Natural killer cell (primary cell): ENCODE results near the gene PAIP2. TPM values are rescaled to one million over a fixed set of nuclear protein-coding genes. Genes with fewer than 3 reads are reported as not detected.

Source experiments
- ATAC-seq, 3 donors: fragments of 150-1000 bp in 2 of 3; fragments of 200-7000 bp in 1 of 3; cut with Tn5 transposase; 1 replicate in 1 of 3; 2 replicates in 2 of 3; pipeline ENCODE4 v1.10.0; 2021; ENCODE audit warnings: mild to moderate bottlenecking in 2 of 3, moderate library complexity in 2 of 3
- DNase-seq, 2 donors: peaks; one replicate each; pipeline versions ENCODE4 v3.0.0 to v3.0.0-alpha.2; 2013 to 2021; ENCODE audit warnings: mixed read lengths in 1 of 2
- H3K27ac ChIP-seq: one replicate; pipeline ENCODE4 v1.5.1; 2013; ENCODE audit warnings: mild to moderate bottlenecking, low read length
- H3K27me3 ChIP-seq: one replicate; pipeline ENCODE4 v1.6.1; 2013; ENCODE audit warnings: low read length; ENCODE audit not compliant: control insufficient read depth, insufficient read depth
- H3K36me3 ChIP-seq: one replicate; pipeline ENCODE4 v1.6.1; 2013; ENCODE audit warnings: low read length; ENCODE audit not compliant: control insufficient read depth, insufficient read depth
- H3K4me1 ChIP-seq: one replicate; pipeline ENCODE4 v1.6.1; 2013; ENCODE audit warnings: low read length; ENCODE audit not compliant: control insufficient read depth, insufficient read depth
- H3K4me3 ChIP-seq: one replicate; pipeline ENCODE4 v1.5.1; 2013; ENCODE audit warnings: low read length
- H3K9me3 ChIP-seq: one replicate; pipeline ENCODE4 v1.6.1; 2013; ENCODE audit warnings: low read length; ENCODE audit not compliant: control insufficient read depth, insufficient read depth
- H3K27ac Mint-ChIP-seq, 2 donors: one replicate each; pipeline ENCODE4 v1.8.0; 2022; ENCODE audit warnings: mild to moderate bottlenecking in 2 of 2, mixed read lengths in 2 of 2, moderate library complexity in 1 of 2
- H3K27me3 Mint-ChIP-seq, 2 donors: one replicate each; pipeline ENCODE4 v1.8.0; 2022; ENCODE audit warnings: low read depth in 2 of 2, mixed read lengths in 2 of 2
- H3K36me3 Mint-ChIP-seq: one replicate; pipeline ENCODE4 v1.8.0; 2022; ENCODE audit warnings: mixed read lengths
- H3K4me1 Mint-ChIP-seq, 2 donors: one replicate each; pipeline ENCODE4 v1.8.0; 2022; ENCODE audit warnings: mixed read lengths in 2 of 2
- H3K4me3 Mint-ChIP-seq: one replicate; pipeline ENCODE4 v1.8.0; 2022; ENCODE audit warnings: mild to moderate bottlenecking, moderate library complexity, mixed read lengths
- H3K9me3 Mint-ChIP-seq, 2 donors: one replicate each; pipeline ENCODE4 v1.8.0; 2022; ENCODE audit warnings: mixed read lengths in 2 of 2
- WGBS: methylation state at CpG from one replicate; pipeline ENCODE4 v1.1.7; 2013; ENCODE audit warnings: missing lambda C conversion rate; ENCODE audit not compliant: insufficient coverage; 5-methylcytosine and 5-hydroxymethylcytosine counted together
- intact Hi-C: fragments of 100-400 bp; cut with micrococcal nuclease; formaldehyde crosslinking; loops from one replicate; pipeline ENCODE4 v1.14.2; 2022
- total RNA-seq, 4 donors: library from RNA; stranded (reverse); fragments of 120-200 nt in 1 of 4; gene quantifications; one replicate each; pipeline versions ENCODE4 v1.2.3 to v1.2.4, GENCODE V29; 2013 to 2022
- TF ChIP-seq, protein P1 (sequence below): fragments of 200-600 bp; IDR thresholded peaks from one replicate; pipeline ENCODE4 v1.8.0; 2022; ENCODE audit warnings: antibody characterized with exemption

Gene PAIP2
- total RNA-seq, 3 donors from 2014 or later (not counting 1 experiment from before 2014, with no cell fraction given), result 105 to 126 (median 110) TPM

DNA sequence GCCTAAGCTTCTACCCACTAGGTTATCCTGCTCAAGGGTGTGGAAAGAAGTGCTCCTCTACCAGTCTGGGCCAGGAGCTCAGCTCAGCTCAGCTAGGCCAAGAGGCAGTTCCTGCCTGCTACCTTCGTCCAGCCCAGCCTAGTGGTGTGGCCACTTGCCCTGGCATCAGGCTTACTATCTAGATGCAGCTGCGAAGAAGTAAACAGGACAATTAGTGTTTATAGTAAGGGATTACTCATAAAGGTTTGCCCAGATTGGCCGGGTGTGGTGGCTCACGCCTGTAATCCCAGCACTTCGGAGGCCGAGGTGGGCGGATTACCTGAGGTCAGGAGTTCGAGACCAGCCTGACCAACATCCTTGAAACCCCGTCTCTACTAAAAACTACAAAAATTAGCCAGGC is 75.0 kb downstream of the PAIP2 start:
- H3K36me3 ChIP-seq, result no peaks in the 10 kb centered on the region
- 89% methylated on average over 9 of the region's 9 CpGs for WGBS
- Mint-ChIP-seq H3K9me3 (no peaks in the 10 kb centered on the region), H3K4me1 (no peaks in the 10 kb centered on the region), H3K27ac (no peak overlapping the region), H3K36me3 (no peaks in the 10 kb centered on the region), H3K4me3 (no peak overlapping the region), H3K27me3 (no peaks in the 10 kb centered on the region)
- no peak overlapping the region for H3K27ac ChIP-seq
- ATAC-seq (no peak), DNase-seq (no peak)
- no peaks in the 10 kb centered on the region for H3K9me3 ChIP-seq
- no peaks in the 10 kb centered on the region for H3K4me1 ChIP-seq
- no peak overlapping the region for H3K4me3 ChIP-seq
- H3K27me3 ChIP-seq, result no peaks in the 10 kb centered on the region
- intact Hi-C loops, result no loop called here
- TF ChIP-seq, protein P1, sequence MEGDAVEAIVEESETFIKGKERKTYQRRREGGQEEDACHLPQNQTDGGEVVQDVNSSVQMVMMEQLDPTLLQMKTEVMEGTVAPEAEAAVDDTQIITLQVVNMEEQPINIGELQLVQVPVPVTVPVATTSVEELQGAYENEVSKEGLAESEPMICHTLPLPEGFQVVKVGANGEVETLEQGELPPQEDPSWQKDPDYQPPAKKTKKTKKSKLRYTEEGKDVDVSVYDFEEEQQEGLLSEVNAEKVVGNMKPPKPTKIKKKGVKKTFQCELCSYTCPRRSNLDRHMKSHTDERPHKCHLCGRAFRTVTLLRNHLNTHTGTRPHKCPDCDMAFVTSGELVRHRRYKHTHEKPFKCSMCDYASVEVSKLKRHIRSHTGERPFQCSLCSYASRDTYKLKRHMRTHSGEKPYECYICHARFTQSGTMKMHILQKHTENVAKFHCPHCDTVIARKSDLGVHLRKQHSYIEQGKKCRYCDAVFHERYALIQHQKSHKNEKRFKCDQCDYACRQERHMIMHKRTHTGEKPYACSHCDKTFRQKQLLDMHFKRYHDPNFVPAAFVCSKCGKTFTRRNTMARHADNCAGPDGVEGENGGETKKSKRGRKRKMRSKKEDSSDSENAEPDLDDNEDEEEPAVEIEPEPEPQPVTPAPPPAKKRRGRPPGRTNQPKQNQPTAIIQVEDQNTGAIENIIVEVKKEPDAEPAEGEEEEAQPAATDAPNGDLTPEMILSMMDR, result no peak

DNA sequence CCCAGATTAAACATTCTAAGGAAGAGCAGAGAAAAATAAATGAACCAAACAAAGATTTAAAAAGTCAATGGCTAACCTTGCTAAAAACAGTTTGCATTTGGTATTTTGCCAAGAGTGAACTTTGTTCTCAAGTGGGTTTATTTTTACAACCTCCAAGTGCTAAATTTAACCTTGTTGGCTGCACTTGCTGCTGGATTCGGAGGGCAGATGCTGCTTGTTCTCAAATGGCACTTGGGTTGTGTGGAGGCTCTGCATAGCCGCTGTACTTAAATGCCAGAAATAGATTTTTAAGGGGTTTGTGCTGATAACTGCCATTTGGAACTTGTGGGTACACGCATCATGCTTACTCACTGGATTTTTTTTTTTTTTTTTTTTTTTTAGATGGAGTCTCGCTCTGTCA is 75.6 kb downstream of the PAIP2 start:
- H3K4me1 ChIP-seq, result no peaks in the 10 kb centered on the region
- H3K27ac ChIP-seq, result no peak overlapping the region
- intact Hi-C loops, result no loop called here
- ATAC-seq (no peak), DNase-seq (no peak)
- H3K9me3 Mint-ChIP-seq, result no peaks in the 10 kb centered on the region
- H3K4me3 Mint-ChIP-seq, result no peak overlapping the region
- H3K4me1 Mint-ChIP-seq, result peaks cover 2 to 3% of the 10 kb centered on the region in 2 donors
- no peak overlapping the region for H3K27ac Mint-ChIP-seq
- H3K36me3 Mint-ChIP-seq, result no peaks in the 10 kb centered on the region
- no peaks in the 10 kb centered on the region for H3K27me3 Mint-ChIP-seq
- H3K27me3 ChIP-seq, result no peaks in the 10 kb centered on the region
- no peaks in the 10 kb centered on the region for H3K36me3 ChIP-seq
- no peaks in the 10 kb centered on the region for H3K9me3 ChIP-seq
- 43% methylated on average over 4 of the region's 4 CpGs for WGBS
- H3K4me3 ChIP-seq, result no peak overlapping the region
- TF ChIP-seq, protein P1, result no peak

DNA sequence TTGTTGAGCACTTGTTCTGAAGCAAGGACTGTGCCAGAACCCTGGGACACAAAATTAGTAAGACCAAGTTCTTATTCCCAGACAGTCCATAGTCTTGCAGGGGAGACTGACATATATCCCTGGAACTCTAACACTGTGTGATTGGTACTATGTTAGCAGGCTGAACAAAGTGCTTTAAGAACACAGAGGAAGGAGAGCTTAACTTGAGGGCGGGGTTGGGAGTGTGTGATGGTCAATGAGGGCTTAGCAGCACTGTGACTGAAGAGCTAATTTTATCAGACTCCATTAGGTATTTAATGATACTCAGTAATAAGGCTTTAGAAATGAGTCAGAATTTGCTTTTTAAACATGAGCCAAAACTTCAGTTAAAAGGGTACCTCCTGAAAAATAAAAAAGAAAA is 77.1 kb downstream of the PAIP2 start:
- H3K27me3 Mint-ChIP-seq, result no peaks in the 10 kb centered on the region
- intact Hi-C loops, result no loop called here
- H3K36me3 Mint-ChIP-seq, result no peaks in the 10 kb centered on the region
- H3K27ac Mint-ChIP-seq, result no peak overlapping the region
- H3K27me3 ChIP-seq, result no peaks in the 10 kb centered on the region
- ATAC-seq (no peak), DNase-seq (no peak)
- no peaks in the 10 kb centered on the region for H3K36me3 ChIP-seq
- H3K4me1 ChIP-seq, result no peaks in the 10 kb centered on the region
- H3K4me3 Mint-ChIP-seq, result no peak overlapping the region
- H3K9me3 Mint-ChIP-seq, result no peaks in the 10 kb centered on the region
- TF ChIP-seq, protein P1, result no peak
- H3K4me3 ChIP-seq, result no peak overlapping the region
- no peak overlapping the region for H3K27ac ChIP-seq
- no peaks in the 10 kb centered on the region for H3K9me3 ChIP-seq
- 90% methylated on average over 1 of the region's 1 CpG for WGBS
- peaks cover 6 to 7% of the 10 kb centered on the region in 2 donors for H3K4me1 Mint-ChIP-seq

Other genes starting within 250 kb of the PAIP2 start
- 10 to 100 TPM; 16.9 to 22.5 (median 22.4) TPM for gene SIL1, start 143.5 kb upstream of the PAIP2 start, total RNA-seq
- gene MATR3, start 48.1 kb upstream of the PAIP2 start, total RNA-seq, result 100 to 1,000 TPM; 290 to 324 (median 297) TPM
- not detected for gene SLC23A1, start 41.4 kb downstream of the PAIP2 start, total RNA-seq
- 10 to 100 TPM in 1 of 3 donors, 1 to 10 TPM in 2; 2.0 to 60.0 (median 2.8) TPM for gene MZB1, start 48.1 kb downstream of the PAIP2 start, total RNA-seq
- gene PROB1, start 53.2 kb downstream of the PAIP2 start, total RNA-seq, result 1 to 10 TPM in 1 of 3 donors, under 1 TPM in 2; 0.91 to 1.0 (median 0.96) TPM
- 1 to 10 TPM; 1.6 to 2.9 (median 2.7) TPM for gene SPATA24, start 62.2 kb downstream of the PAIP2 start, total RNA-seq
- 1 to 10 TPM; 2.9 to 4.9 (median 3.6) TPM for gene DNAJC18, start 97.7 kb downstream of the PAIP2 start, total RNA-seq
- gene ECSCR, start 120.9 kb downstream of the PAIP2 start, total RNA-seq, result under 1 TPM in 1 of 3 donors, not detected in 2; 0.48 TPM
- gene SMIM33, start 129.2 kb downstream of the PAIP2 start, total RNA-seq, result not detected
- gene STING1, start 140.9 kb downstream of the PAIP2 start, total RNA-seq, result 10 to 100 TPM; 95.5 to 98.9 (median 96.6) TPM
- 100 to 1,000 TPM; 127 to 139 (median 131) TPM for gene UBE2D2, start 219.5 kb downstream of the PAIP2 start, total RNA-seq